HG03108 (cell line): ENCODE results near the gene GBP2.
A peak's percentile ranks its signal among the peaks of the same experiment; 100 is the strongest.
"Not testable (repeated sequence)": the region's sequence is repeated elsewhere in the genome, so short reads cannot be mapped to it uniquely, and the experiment has no call there.

Experiments
- ATAC-seq: cut with Tn5 transposase; IDR thresholded peaks from one replicate; pipeline ENCODE4 v1.9.1; 2021; ENCODE audit warnings: moderate library complexity; ENCODE audit not compliant: unreplicated experiment

GBP2 gene

GRCh38 chr1:89125913-89126580, at the start of gene GBP2:
TSS of gene GBP2 (minus strand) at chr1:89126114. CDS start at chr1:89121966, 4,148 bp downstream.
- ATAC-seq, result peak; percentile 80

- no peak for ATAC-seq
Observed at GRCh38 chr1:89174491-89174890, 48.6 kb upstream of the GBP2 start.

- no peak for ATAC-seq
Observed at GRCh38 chr1:89172468-89173143, 46.7 kb upstream of the GBP2 start.

- no peak for ATAC-seq
Observed at GRCh38 chr1:89171067-89171438, 45.1 kb upstream of the GBP2 start.

- ATAC-seq, result no peak
Observed at GRCh38 chr1:89170170-89171066, 44.5 kb upstream of the GBP2 start.

- no peak for ATAC-seq
Observed at GRCh38 chr1:89169166-89169565, 43.3 kb upstream of the GBP2 start.

GRCh38 chr1:89167590-89168230, 41.8 kb upstream of the GBP2 start:
- no peak for ATAC-seq

GRCh38 chr1:89166705-89167104, 40.8 kb upstream of the GBP2 start:
- ATAC-seq, result no peak

GRCh38 chr1:89165811-89166210, 39.9 kb upstream of the GBP2 start:
- no peak for ATAC-seq

- no peak for ATAC-seq
Observed at GRCh38 chr1:89151047-89151446, 25.1 kb upstream of the GBP2 start.

- no peak for ATAC-seq
Observed at GRCh38 chr1:89149976-89150375, 24.1 kb upstream of the GBP2 start.

- ATAC-seq, result no peak
Observed at GRCh38 chr1:89149229-89149628, 23.3 kb upstream of the GBP2 start.

GRCh38 chr1:89147678-89148658, 22.1 kb upstream of the GBP2 start:
- no peak for ATAC-seq

GRCh38 chr1:89146721-89147120, 20.8 kb upstream of the GBP2 start:
- ATAC-seq, result no peak

- ATAC-seq, result no peak
Observed at GRCh38 chr1:89143484-89143883, 17.6 kb upstream of the GBP2 start.

GRCh38 chr1:89142160-89142559, 16.2 kb upstream of the GBP2 start:
- no peak for ATAC-seq

- ATAC-seq, result no peak
Observed at GRCh38 chr1:89133747-89134146, 7.8 kb upstream of the GBP2 start.

- ATAC-seq, result no peak
Observed at GRCh38 chr1:89130716-89131115, 4.8 kb upstream of the GBP2 start.

GRCh38 chr1:89129911-89130310, 4.0 kb upstream of the GBP2 start:
- ATAC-seq, result no peak

GRCh38 chr1:89128003-89128458, 2.1 kb upstream of the GBP2 start:
- not testable (repeated sequence) for ATAC-seq
